Measurements from ENCODE around the gene FLT3.
"Not testable (repeated sequence)": the region's sequence is repeated elsewhere in the genome, so short reads cannot be mapped to it uniquely, and the experiment has no call there.

The FLT3 gene

DNA sequence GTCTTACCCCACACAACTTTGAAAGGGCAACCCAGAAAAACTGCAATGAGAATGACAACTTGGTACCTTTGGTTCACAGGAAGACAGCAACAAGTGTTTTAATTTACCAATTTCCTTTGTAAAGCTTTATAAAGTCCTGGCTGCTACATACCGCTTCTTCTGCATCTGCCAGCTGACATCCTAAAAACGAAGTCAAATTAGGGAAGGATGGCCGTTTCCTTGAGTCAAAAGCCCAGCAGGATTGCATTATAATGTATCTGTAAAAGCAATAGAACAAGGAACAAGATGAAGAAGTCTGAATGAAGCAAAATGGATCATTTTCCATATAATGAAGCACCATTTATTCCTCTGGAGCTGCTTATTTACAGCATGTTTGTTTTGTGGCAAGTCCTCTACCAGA is 86.1 kb downstream of the FLT3 start:
- Histone ChIP-seq H3K9ac (ENCODE audit: low read length) (no peak overlapping the region), H3K27me3 (ENCODE audit: control insufficient read depth in 1 of 2, insufficient read depth in 2 of 2, low read length in 2 of 2) (no peaks in the 10 kb centered on the region), H3K9me3 (ENCODE audit: low read length) (no peaks in the 10 kb centered on the region), H3K4me3 (ENCODE audit: low read depth in 1 of 2, low read length in 2 of 2) (no peak overlapping the region), H3K27ac (ENCODE audit: low read depth, low read length) (no peak overlapping the region), H3K36me3 (ENCODE audit: insufficient read depth, low read length) (no peaks in the 10 kb centered on the region), H3K4me1 (ENCODE audit: insufficient read depth, low read length) (no peaks in the 10 kb centered on the region)

DNA sequence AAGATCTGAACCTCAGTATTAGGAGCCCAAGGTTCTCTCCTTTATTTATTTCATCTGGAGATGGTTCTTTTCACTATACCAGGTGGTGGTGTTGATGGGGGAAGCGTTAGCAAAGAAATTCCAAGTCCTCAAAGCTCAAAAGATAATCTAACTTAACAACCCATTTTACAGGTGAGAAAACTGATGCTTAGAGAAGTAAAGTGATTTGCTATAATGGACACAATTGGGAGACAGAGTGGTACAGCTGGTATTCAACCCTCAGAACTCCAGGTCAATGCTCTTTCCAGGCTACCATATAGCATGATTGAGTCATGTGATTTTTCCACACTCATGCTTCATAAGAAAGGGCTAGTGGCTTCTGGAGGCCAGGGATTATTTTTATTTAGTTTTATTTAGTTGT is 86.9 kb downstream of the FLT3 start:
- Histone ChIP-seq H3K9me3 (ENCODE audit: low read length) (no peaks in the 10 kb centered on the region), H3K27me3 (ENCODE audit: control insufficient read depth in 1 of 2, insufficient read depth in 2 of 2, low read length in 2 of 2) (no peaks in the 10 kb centered on the region), H3K4me3 (ENCODE audit: low read depth in 1 of 2, low read length in 2 of 2) (no peak overlapping the region), H3K9ac (ENCODE audit: low read length) (no peak overlapping the region), H3K36me3 (ENCODE audit: insufficient read depth, low read length) (no peaks in the 10 kb centered on the region), H3K27ac (ENCODE audit: low read depth, low read length) (no peak overlapping the region), H3K4me1 (ENCODE audit: insufficient read depth, low read length) (no peaks in the 10 kb centered on the region)

DNA sequence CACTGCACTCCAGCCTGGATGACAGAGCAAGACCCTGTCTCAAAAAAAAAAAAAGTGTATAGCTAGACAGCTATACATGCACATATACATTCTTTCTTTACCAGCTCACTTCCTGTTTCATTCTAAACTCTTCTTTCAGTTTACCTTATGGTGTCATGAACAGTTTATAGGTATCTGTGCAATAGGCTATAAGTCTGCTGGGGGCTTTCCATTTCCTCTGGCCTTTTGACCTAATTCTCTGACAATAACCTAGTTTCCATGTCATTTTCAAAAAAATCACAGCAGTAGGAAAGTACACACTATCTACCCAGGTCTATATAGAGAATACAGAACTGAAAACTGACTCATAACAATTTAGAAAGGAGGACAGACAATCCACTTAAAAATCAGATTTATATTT is 87.5 kb downstream of the FLT3 start:
- Histone ChIP-seq H3K4me3 (ENCODE audit: low read depth in 1 of 2, low read length in 2 of 2) (no peak overlapping the region), H3K27me3 (ENCODE audit: control insufficient read depth in 1 of 2, insufficient read depth in 2 of 2, low read length in 2 of 2) (no peaks in the 10 kb centered on the region), H3K9ac (ENCODE audit: low read length) (no peak overlapping the region)

DNA sequence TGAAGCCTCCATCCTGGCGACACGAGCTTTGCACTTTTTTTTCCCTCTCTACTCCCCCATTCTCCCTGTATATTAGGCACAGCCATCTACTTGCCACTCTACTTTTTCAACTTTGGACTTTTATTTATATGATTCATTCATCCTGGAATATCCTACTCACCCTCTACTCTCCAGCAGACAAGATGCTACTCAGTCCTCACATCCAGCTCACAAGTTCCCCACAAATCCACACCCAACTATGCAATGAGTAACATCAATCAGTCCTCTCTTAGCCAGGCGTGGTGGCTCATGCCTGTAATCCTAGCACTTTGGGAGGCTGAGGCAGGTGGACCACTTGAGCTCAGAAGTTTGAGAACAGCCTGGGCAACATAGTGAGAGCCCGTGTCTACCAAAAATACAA is 88.0 kb downstream of the FLT3 start:
- no peaks in the 10 kb centered on the region for H3K27me3 ChIP-seq (ENCODE audit: control insufficient read depth in 1 of 2, insufficient read depth in 2 of 2, low read length in 2 of 2)
- H3K9ac ChIP-seq (ENCODE audit: low read length), result no peak overlapping the region
- no peaks in the 10 kb centered on the region for H3K9me3 ChIP-seq (ENCODE audit: low read length)
- no peaks in the 10 kb centered on the region for H3K36me3 ChIP-seq (ENCODE audit: insufficient read depth, low read length)
- no peaks in the 10 kb centered on the region for H3K4me1 ChIP-seq (ENCODE audit: insufficient read depth, low read length)
- H3K27ac ChIP-seq (ENCODE audit: low read depth, low read length), result no peak overlapping the region
- H3K4me3 ChIP-seq (ENCODE audit: low read depth in 1 of 2, low read length in 2 of 2), result no peak overlapping the region

More for the DNA sequence above, 87.5 kb downstream of the FLT3 start:
- no peak overlapping the region for H3K27ac ChIP-seq (ENCODE audit: low read depth, low read length)
- no peaks in the 10 kb centered on the region for H3K4me1 ChIP-seq (ENCODE audit: insufficient read depth, low read length)
- H3K9me3 ChIP-seq (ENCODE audit: low read length), result no peaks in the 10 kb centered on the region
- H3K36me3 ChIP-seq (ENCODE audit: insufficient read depth, low read length), result no peaks in the 10 kb centered on the region

DNA sequence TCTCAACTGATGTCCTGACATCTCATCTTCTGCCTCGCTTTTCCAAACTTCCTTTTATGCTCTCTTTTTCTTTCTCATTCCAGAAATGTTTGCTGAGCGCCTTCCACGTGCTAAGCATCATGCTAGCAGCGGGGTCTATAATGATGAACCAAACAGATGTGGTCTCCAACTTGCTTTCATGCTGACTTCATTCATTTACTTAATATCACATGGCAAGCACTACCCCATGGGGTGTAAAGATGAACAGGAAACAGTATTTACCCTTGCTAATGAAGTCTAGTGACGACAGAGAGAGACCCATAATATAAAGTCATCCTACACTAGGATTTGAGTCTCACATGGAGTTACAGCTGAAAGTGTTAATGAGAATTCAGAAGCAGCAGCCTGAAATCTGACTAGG is 90.3 kb downstream of the FLT3 start:
- H3K36me3 ChIP-seq (ENCODE audit: insufficient read depth, low read length), result no peaks in the 10 kb centered on the region
- no peak overlapping the region for H3K4me3 ChIP-seq (ENCODE audit: low read depth in 1 of 2, low read length in 2 of 2)
- no peak overlapping the region for H3K27ac ChIP-seq (ENCODE audit: low read depth, low read length)
- no peaks in the 10 kb centered on the region for H3K4me1 ChIP-seq (ENCODE audit: insufficient read depth, low read length)
- no peak overlapping the region for H3K9ac ChIP-seq (ENCODE audit: low read length)
- H3K9me3 ChIP-seq (ENCODE audit: low read length), result no peaks in the 10 kb centered on the region
- no peaks in the 10 kb centered on the region for H3K27me3 ChIP-seq (ENCODE audit: control insufficient read depth in 1 of 2, insufficient read depth in 2 of 2, low read length in 2 of 2)

DNA sequence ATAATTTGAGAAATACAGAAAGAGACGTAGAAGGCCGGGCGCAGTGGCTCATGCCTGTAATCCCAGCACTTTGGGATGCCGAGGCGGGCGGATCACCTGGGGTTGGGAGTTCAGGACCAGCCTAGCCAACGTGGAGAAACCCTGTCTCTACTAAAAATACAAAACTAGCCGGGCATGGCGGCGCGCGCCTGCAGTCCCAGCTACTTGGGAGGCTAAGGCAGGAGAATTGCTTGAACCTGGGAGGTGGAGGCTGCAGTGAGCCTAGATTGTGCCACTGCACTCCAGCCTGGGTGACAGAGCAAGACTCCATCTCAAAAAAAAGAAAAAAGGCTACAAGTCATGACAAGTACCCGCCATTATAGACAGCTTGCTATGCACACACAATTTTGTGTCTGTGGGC is 95.4 kb downstream of the FLT3 start:
- not testable (repeated sequence) for H3K27me3 ChIP-seq (ENCODE audit: control insufficient read depth in 1 of 2, insufficient read depth in 2 of 2, low read length in 2 of 2); H3K27ac ChIP-seq (ENCODE audit: low read depth, low read length); H3K9ac ChIP-seq (ENCODE audit: low read length); H3K4me3 ChIP-seq (ENCODE audit: low read depth in 1 of 2, low read length in 2 of 2); H3K36me3 ChIP-seq (ENCODE audit: insufficient read depth, low read length); H3K4me1 ChIP-seq (ENCODE audit: insufficient read depth, low read length); H3K9me3 ChIP-seq (ENCODE audit: low read length)

DNA sequence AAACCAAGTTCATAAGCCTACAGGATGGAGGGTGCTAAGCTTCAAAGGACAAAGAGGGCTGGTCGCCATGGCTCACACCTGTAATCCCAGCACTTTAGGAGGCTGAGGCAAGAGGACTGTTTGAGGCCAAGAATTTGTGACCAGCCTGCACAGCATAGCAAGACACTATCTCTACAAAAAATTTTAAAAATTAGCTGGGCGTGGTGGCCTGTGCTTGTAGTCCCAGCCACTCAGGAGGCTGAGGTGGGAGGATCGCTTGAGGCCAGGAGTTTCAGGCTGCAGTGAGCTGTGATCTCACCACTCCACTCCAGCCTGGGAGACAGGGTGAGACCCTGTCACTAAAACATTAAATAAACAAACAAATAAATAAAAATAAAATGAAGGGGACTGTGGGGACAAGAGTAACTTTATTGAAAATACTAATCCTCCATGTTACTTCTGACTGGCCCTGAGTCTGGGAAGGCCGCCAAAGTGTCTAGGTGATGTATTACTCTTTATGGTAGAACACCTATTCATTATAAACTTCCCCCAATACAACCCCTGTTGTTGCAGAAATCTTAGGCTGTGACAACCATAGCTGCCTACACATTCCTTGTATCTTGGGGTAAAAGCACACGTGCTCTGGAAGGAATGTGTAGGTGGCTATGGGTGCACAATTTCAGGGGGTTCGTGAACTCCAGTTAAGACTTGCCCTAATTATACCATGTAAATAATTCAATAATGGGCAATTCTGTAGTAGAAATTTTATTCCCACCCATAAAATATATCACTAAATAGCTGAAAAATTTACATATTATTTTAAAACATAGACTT is 97.3 kb downstream of the FLT3 start:
- no peak overlapping the region for H3K4me3 ChIP-seq (ENCODE audit: low read depth in 1 of 2, low read length in 2 of 2)
- H3K27me3 ChIP-seq (ENCODE audit: control insufficient read depth in 1 of 2, insufficient read depth in 2 of 2, low read length in 2 of 2), result no peaks in the 10 kb centered on the region
- H3K9ac ChIP-seq (ENCODE audit: low read length), result no peak overlapping the region
- no peaks in the 10 kb centered on the region for H3K9me3 ChIP-seq (ENCODE audit: low read length)
- no peaks in the 10 kb centered on the region for H3K36me3 ChIP-seq (ENCODE audit: insufficient read depth, low read length)
- H3K27ac ChIP-seq (ENCODE audit: low read depth, low read length), result no peak overlapping the region
- no peaks in the 10 kb centered on the region for H3K4me1 ChIP-seq (ENCODE audit: insufficient read depth, low read length)

DNA sequence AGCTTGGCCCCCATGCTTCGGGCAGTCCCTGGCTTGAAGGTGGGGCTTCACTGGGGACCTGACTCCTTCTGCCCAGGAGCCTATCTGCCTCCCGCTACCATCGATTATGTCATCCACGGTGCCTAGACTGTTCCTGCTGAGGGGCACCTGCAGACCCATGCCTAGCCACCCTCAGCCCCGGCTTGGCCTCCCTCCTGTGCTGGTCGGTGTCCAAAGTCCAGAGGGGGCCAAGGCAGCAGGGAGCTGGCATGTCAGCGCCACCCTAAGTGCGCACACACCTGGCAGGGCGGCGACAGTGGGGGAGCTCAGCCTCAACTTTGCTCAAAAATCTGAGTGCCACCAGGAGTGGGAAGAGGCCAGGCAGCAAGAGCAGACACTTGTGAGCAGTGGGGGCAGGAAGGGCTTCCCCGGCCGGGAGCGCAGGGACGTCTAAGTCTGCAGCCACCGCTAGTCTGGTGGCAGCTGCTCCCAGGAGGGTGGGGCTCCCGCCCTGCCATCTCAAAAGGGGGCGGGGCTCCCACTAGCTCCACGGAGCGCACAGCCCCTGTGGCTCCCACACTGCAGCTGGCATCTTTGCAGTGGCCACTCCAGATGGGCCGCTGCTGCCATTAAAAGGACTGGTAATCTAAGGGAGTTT is 98.4 kb downstream of the FLT3 start:
- no peak overlapping the region for H3K9ac ChIP-seq (ENCODE audit: low read length)
- no peaks in the 10 kb centered on the region for H3K4me1 ChIP-seq (ENCODE audit: insufficient read depth, low read length)
- no peaks in the 10 kb centered on the region for H3K9me3 ChIP-seq (ENCODE audit: low read length)

DNA sequence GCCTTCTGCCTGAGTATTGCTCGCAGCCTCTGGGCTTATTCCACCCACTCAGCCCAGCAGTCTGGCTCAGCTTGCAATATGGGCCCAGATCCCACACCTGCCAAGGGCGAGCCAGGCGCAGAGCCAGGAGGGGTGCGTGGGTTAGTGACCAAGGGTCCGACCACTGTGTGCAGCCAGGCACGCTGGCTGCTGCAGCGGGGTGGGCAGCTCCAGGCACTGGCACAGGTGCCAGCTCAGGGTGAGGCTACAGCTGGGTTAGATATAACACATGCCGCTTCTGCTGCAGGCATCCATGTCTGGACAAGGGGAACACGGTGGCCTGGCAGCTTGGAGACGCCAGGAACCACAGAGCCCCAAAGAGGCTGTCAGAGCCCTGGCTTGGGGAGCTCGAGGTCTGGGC is 99.3 kb downstream of the FLT3 start:
- Histone ChIP-seq H3K9me3 (ENCODE audit: low read length) (no peaks in the 10 kb centered on the region), H3K4me1 (ENCODE audit: insufficient read depth, low read length) (no peaks in the 10 kb centered on the region), H3K27ac (ENCODE audit: low read depth, low read length) (no peak overlapping the region), H3K4me3 (ENCODE audit: low read depth in 1 of 2, low read length in 2 of 2) (no peak overlapping the region), H3K27me3 (ENCODE audit: control insufficient read depth in 1 of 2, insufficient read depth in 2 of 2, low read length in 2 of 2) (no peaks in the 10 kb centered on the region), H3K36me3 (ENCODE audit: insufficient read depth, low read length) (no peaks in the 10 kb centered on the region), H3K9ac (ENCODE audit: low read length) (no peak overlapping the region)

More for the DNA sequence above, 98.4 kb downstream of the FLT3 start:
- Histone ChIP-seq H3K36me3 (ENCODE audit: insufficient read depth, low read length) (no peaks in the 10 kb centered on the region), H3K4me3 (ENCODE audit: low read depth in 1 of 2, low read length in 2 of 2) (no peak overlapping the region), H3K27ac (ENCODE audit: low read depth, low read length) (no peak overlapping the region), H3K27me3 (ENCODE audit: control insufficient read depth in 1 of 2, insufficient read depth in 2 of 2, low read length in 2 of 2) (no peaks in the 10 kb centered on the region)

DNA sequence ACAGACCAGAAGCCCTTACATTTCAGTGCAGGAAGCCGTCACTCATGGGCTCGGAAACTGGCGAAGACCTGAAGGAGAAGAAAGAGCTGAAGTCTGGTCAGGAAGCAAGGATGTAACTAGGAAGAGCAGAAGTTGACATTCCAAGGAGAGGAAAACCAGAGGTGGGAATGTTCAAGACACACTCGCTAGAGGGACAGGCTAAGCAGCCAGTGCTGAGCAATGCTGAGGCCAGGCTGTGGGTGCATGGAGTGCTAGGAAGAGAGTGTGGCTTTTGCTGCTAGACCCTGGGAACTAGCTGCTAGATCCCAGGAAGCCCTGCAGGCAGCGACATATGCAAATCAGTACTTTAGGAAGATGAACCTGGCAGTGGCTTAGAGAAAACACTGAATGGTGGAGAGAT is 99.8 kb downstream of the FLT3 start:
- Histone ChIP-seq H3K9ac (ENCODE audit: low read length) (no peak overlapping the region), H3K9me3 (ENCODE audit: low read length) (no peaks in the 10 kb centered on the region), H3K4me1 (ENCODE audit: insufficient read depth, low read length) (no peaks in the 10 kb centered on the region), H3K4me3 (ENCODE audit: low read depth in 1 of 2, low read length in 2 of 2) (no peak overlapping the region), H3K27ac (ENCODE audit: low read depth, low read length) (no peak overlapping the region), H3K27me3 (ENCODE audit: control insufficient read depth in 1 of 2, insufficient read depth in 2 of 2, low read length in 2 of 2) (no peaks in the 10 kb centered on the region), H3K36me3 (ENCODE audit: insufficient read depth, low read length) (no peaks in the 10 kb centered on the region)

DNA sequence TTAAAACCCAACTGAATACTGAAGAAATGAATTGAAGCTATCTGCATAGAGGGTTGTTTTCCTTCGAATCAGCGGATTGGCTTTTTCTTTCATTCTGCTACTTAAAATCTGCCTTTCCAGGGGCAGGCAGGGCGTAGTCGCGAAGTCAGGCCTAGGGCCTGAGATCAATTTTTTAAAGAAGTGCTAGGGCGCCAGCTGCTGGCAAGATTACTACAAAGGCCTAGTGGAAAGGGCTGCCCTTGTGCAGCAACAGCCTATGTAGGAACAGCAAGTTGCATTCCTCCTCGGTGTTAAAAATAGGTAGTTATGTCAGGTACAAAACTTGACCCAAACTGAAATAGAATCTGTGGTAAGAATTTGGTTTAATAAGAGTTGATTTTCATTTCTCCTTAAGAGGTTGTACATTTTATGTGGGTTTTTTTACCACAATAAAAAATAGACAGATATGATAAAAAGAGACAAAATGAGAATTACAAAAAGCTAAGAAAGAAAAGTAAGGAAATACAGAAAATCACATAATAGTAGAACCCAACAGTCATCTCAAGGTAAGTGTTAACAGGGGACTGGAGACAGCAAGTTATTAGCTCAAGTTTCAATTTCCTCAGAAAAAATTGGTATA is 102.4 kb downstream of the FLT3 start:
- no peak overlapping the region for H3K9ac ChIP-seq (ENCODE audit: low read length)

More for the DNA sequence above, 102.4 kb downstream of the FLT3 start:
- no peaks in the 10 kb centered on the region for H3K36me3 ChIP-seq (ENCODE audit: insufficient read depth, low read length)
- no peak overlapping the region for H3K27ac ChIP-seq (ENCODE audit: low read depth, low read length)
- no peaks in the 10 kb centered on the region for H3K4me1 ChIP-seq (ENCODE audit: insufficient read depth, low read length)
- no peaks in the 10 kb centered on the region for H3K9me3 ChIP-seq (ENCODE audit: low read length)
- no peaks in the 10 kb centered on the region for H3K27me3 ChIP-seq (ENCODE audit: control insufficient read depth in 1 of 2, insufficient read depth in 2 of 2, low read length in 2 of 2)
- no peak overlapping the region for H3K4me3 ChIP-seq (ENCODE audit: low read depth in 1 of 2, low read length in 2 of 2)
